Uterus (tissue), 4 donors: ENCODE data around the gene PCDH7. TPM values are rescaled to one million over a fixed set of nuclear protein-coding genes. Genes with fewer than 3 reads are reported as not detected.

Experiments used
- DNase-seq, 2 donors: peaks; one replicate each; pipeline ENCODE4 v3.0.0-alpha.2; 2019 to 2020
- H3K27ac ChIP-seq, 2 donors: fragments of 200-600 bp; sonication (generic); 1 replicate in 1 of 2; 2 replicates in 1 of 2; pipeline ENCODE4 v1.5.1; 2016 to 2018
- H3K27me3 ChIP-seq, 2 donors: fragments of 200-600 bp; sonication (generic); one replicate each; pipeline ENCODE4 v1.5.1; 2018 to 2019; ENCODE audit warnings: control low read depth in 1 of 2
- H3K36me3 ChIP-seq, 2 donors: fragments of 200-600 bp; sonication (generic); one replicate each; pipeline ENCODE4 v1.5.1; 2019; ENCODE audit warnings: control low read depth in 1 of 2
- H3K4me1 ChIP-seq, 2 donors: fragments of 200-600 bp; sonication (generic); one replicate each; pipeline ENCODE4 v1.5.1; 2018 to 2019; ENCODE audit warnings: control low read depth in 1 of 2
- H3K4me3 ChIP-seq, 2 donors: fragments of 200-600 bp; sonication (generic); 1 replicate in 1 of 2; 2 replicates in 1 of 2; pipeline ENCODE4 v1.5.1; 2018 to 2019; ENCODE audit warnings: mild to moderate bottlenecking in 1 of 2
- H3K9me3 ChIP-seq, 2 donors: fragments of 200-600 bp; sonication (generic); one replicate each; pipeline ENCODE4 v1.5.1; 2019; ENCODE audit warnings: control low read depth in 1 of 2
- POLR2A ChIP-seq, 2 donors: fragments of 450-650 bp; IDR thresholded peaks; one replicate each; pipeline ENCODE4 v1.6.1; 2016; ENCODE audit warnings: antibody characterized with exemption in 2 of 2, mild to moderate bottlenecking in 1 of 2, moderate library complexity in 1 of 2
- intact Hi-C: fragments of 100-400 bp; cut with DNase I; formaldehyde crosslinking; loops from one replicate; pipeline ENCODE4 v1.15.1; 2023; ENCODE audit warnings: low total_unique reads
- total RNA-seq, 4 donors: library from RNA; depleted of rRNA in 3 of 4; stranded (reverse); fragments of >200 nt in 3 of 4; gene quantifications; one replicate each; pipeline versions ENCODE4 v1.1.0 to v1.2.4, GENCODE V29; 2014 to 2023
- TF ChIP-seq, protein P1 (sequence below), 4 experiments: fragments of 200-600 bp in 2 of 4; fragments of 450-650 bp in 2 of 4; sonication (generic) in 2 of 4; IDR thresholded peaks; one replicate each; pipeline ENCODE4 v1.5.1; 2016 to 2019; ENCODE audit warnings: antibody characterized with exemption in 4 of 4, mild to moderate bottlenecking in 2 of 4, moderate library complexity in 1 of 4
- donor health status: DM: yes; HTN: yes; CAD: no.

The PCDH7 gene
- total RNA-seq, 4 donors from 2014 or later = 38.2 to 135 (median 62.6) TPM

DNA sequence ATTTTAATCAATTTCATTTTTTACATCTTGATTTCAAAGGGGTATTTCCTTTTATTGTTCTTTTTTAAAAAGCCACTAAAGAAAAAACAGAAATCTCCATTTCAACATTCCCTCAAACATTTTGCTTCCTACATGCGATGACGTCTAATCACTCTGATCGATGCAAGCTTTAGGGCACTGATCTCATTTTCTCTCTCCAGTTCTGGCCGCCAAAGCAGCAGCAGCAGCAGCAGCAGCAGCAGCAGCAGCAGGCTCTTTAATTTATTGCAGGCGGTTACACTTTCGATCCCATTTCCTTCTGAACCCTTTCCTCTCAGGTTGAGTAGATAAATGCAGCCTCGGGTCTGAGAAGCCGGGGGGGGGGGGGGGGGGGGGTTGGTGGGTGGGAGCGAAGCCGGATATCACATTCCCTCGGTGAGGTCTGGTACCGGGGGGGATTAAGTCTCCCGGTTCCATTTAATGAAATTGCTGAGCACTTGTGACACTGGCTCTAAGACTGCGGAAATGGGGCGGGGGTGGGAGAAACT, 3.4 kb upstream of the PCDH7 start:
- Histone ChIP-seq H3K4me3 (peak overlapping the region; percentile 55 to 62), H3K27me3 (no peaks in the 10 kb centered on the region), H3K4me1 (no peaks in the 10 kb centered on the region), H3K9me3 (no peaks in the 10 kb centered on the region), H3K36me3 (no peaks in the 10 kb centered on the region), H3K27ac (peak overlapping the region; percentile 75 to 86)
- intact Hi-C loops = no loop called here
- no peak for TF ChIP-seq POLR2A (IDR thresholded peaks at IDR 0.05)
- TF ChIP-seq, protein P1, sequence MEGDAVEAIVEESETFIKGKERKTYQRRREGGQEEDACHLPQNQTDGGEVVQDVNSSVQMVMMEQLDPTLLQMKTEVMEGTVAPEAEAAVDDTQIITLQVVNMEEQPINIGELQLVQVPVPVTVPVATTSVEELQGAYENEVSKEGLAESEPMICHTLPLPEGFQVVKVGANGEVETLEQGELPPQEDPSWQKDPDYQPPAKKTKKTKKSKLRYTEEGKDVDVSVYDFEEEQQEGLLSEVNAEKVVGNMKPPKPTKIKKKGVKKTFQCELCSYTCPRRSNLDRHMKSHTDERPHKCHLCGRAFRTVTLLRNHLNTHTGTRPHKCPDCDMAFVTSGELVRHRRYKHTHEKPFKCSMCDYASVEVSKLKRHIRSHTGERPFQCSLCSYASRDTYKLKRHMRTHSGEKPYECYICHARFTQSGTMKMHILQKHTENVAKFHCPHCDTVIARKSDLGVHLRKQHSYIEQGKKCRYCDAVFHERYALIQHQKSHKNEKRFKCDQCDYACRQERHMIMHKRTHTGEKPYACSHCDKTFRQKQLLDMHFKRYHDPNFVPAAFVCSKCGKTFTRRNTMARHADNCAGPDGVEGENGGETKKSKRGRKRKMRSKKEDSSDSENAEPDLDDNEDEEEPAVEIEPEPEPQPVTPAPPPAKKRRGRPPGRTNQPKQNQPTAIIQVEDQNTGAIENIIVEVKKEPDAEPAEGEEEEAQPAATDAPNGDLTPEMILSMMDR (IDR thresholded peaks at IDR 0.05) = no peak
- no peak for DNase-seq

DNA sequence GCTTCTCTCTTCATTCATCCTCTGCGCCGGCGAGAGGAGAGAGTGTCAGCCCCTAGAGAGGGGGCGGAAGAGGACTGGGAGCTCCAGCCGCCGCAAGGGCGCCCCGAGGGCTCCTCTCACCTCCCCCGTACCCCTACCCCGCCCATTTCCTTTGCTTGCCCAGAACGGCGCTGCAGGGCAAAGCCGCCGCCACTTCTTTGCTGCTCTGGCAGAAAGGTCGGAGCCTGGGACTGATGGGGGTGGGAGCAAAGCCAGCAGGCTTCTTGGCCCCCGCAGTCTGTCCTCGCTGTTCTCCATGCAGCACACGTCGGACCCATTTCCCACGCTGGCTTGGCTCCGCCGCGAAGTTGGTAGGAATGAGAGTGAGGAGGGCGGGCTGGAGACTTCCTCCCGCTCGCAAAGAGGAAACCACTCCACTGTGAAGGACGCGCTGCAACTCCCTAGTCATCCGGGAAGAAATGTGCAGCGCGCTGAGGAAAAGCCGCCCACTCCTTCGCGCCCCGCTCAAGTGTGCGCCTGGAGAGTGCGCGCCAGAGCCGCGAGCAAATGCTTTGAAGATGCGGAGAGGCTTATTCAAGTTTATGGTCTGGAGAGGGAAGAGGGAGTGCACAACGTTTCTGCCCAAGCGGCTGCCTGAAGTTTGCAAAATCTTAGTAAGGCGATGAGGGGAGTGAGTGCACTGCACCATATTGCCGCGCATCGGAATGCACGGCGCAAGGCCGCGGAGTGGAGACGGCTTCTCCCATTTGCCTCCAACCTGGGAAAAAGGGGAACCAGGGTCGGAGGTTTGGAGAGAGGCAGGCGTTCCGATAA, 2.8 kb upstream of the PCDH7 start:
- no peaks in the 10 kb centered on the region for H3K36me3 ChIP-seq
- H3K9me3 ChIP-seq = no peaks in the 10 kb centered on the region
- no peaks in the 10 kb centered on the region for H3K4me1 ChIP-seq
- no peak for TF ChIP-seq POLR2A (IDR thresholded peaks at IDR 0.05)
- TF ChIP-seq, protein P1 (IDR thresholded peaks at IDR 0.05) = no peak
- H3K27me3 ChIP-seq = no peaks in the 10 kb centered on the region
- H3K4me3 ChIP-seq = peak overlapping the region; percentile 55 to 62
- peak overlapping the region; percentile 75 to 86 for H3K27ac ChIP-seq
- DNase-seq = peak; percentile 39 to 43
- intact Hi-C loops = no loop called here

DNA sequence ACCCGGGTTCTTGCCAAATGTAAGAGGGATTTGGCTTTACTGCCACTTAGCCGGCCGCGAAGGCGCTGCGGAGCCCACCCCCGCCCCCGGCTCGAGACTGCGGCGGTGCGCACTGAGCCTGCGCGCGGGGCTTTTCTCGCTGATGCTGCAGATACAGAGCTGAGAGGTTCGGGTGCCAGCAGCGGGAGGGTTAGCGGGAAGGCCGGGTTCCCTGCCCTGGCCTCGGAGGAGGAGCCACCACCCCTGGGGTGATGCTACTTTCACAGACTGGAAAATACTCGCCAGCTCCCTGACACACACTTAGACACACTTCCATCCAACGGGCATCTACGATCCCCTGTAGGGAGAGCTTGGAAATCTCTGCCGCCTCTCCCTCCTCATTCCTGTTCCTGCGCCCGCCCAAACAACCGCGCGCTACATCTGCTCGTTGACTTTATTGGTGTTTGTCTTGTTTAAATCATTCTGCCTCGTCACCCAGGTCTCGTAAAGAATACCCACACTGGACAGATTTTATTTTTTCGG, 2.1 kb upstream of the PCDH7 start:
- H3K4me1 ChIP-seq = no peaks in the 10 kb centered on the region
- H3K36me3 ChIP-seq = no peaks in the 10 kb centered on the region
- DNase-seq = peak; percentile 57
- intact Hi-C loops = no loop called here
- no peaks in the 10 kb centered on the region for H3K9me3 ChIP-seq
- peak overlapping the region; percentile 55 to 62 for H3K4me3 ChIP-seq
- peak overlapping the region; percentile 75 to 86 for H3K27ac ChIP-seq
- H3K27me3 ChIP-seq = no peaks in the 10 kb centered on the region
- TF ChIP-seq POLR2A (IDR thresholded peaks at IDR 0.05) = no peak
- TF ChIP-seq, protein P1 (IDR thresholded peaks at IDR 0.05) = no peak

DNA sequence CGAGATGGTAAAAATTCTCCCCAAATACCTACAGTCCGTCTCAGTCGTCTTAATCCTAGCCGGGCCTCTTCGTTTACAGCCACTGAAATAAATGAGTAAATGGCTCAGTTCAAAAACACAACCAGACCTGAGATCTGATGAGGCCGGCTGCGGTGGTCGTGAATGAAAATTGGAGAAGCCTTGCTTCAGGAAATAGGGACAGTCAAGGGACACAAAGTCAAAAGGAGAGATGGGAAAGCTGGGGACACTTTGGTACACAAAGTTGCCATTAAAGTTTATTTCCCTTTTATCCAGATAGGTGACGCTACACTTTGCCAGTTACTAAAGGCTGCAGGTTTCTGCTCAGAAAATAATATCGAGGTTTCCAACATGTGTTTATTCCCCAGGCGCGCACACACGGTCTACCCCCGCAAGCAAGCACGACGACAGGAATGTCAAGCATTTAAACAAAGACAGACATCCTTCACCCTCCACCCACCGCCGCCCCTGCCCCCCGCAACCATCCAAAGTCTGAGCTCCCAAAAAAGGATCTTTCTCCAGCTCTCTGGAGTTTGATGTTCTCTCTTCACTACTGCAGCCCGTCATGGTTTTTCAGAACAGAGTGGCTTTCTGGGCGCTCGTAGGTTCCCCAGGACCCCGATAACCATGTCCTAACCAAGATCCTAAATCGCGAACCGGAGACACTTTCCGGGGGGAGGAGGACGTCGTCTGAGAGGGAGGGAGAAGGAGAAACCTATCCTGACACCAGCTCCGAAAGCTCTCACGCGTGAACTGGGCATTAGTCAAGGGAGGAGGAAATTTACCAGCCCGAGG, 1.3 kb upstream of the PCDH7 start:
- Histone ChIP-seq H3K36me3 (no peaks in the 10 kb centered on the region), H3K27me3 (no peaks in the 10 kb centered on the region), H3K9me3 (no peaks in the 10 kb centered on the region), H3K27ac (peak overlapping the region; percentile 75 to 86), H3K4me3 (peak overlapping the region; percentile 55 to 62), H3K4me1 (no peaks in the 10 kb centered on the region)
- no peak for TF ChIP-seq POLR2A (IDR thresholded peaks at IDR 0.05)
- TF ChIP-seq, protein P1 (IDR thresholded peaks at IDR 0.05) = peak; percentile 23 to 36 (median 30)
- peak in 1 of 2 donors; percentile 13 for DNase-seq
- intact Hi-C loops = no loop called here
